ENCODE results near the gene IGFN1. TPM values are rescaled to one million over a fixed set of nuclear protein-coding genes. Genes with fewer than 3 reads are reported as not detected.

The IGFN1 gene
- total and polyA plus RNA-seq, 2 experiments from 2014 or later, result 0.37 to 3.1 TPM

GRCh38 chr1:201142011-201142848 is 48.4 kb upstream of the IGFN1 start:
- no peak for TF ChIP-seq EZH2 (IDR thresholded peaks at IDR 0.05; ENCODE audit: borderline replicate concordance)
- TF ChIP-seq EZH2phosphoT487 (IDR thresholded peaks at IDR 0.05; ENCODE audit: low read depth, severe bottlenecking, unreplicated experiment), result no peak
- no peak for TF ChIP-seq CTCF (IDR thresholded peaks at IDR 0.05; ENCODE audit: poor library complexity)
- Histone ChIP-seq H3K9me3 (ENCODE audit: low read depth) (no peaks in the 10 kb centered on the region), H3K4me1 (ENCODE audit: insufficient read depth) (peaks cover 12% of the 10 kb centered on the region), H3K9me2 (replicated peaks; ENCODE audit: insufficient read depth) (no peaks in the 10 kb centered on the region), H3K79me2 (no peaks in the 10 kb centered on the region), H3K27ac (no peak overlapping the region), H3K36me3 (replicated peaks; ENCODE audit: insufficient read depth, low read depth) (no peaks in the 10 kb centered on the region), H2AFZ (no peak overlapping the region), H4K20me1 (ENCODE audit: insufficient read depth, poor library complexity, severe bottlenecking) (no peaks in the 10 kb centered on the region), H3K27me3 (no peaks in the 10 kb centered on the region), H3K4me2 (no peak overlapping the region), H3K4me3 (no peak overlapping the region)
- no peak for DNase-seq (ENCODE audit: low spot score)
- 91% methylated on average over 16 of the region's 16 CpGs for WGBS (ENCODE audit: low lambda C conversion rate, missing lambda C conversion rate)

- no peaks in the 10 kb centered on the region for H3K9me3 ChIP-seq (ENCODE audit: low read depth)
- TF ChIP-seq CTCF (IDR thresholded peaks at IDR 0.05; ENCODE audit: poor library complexity) (no peak), EZH2phosphoT487 (IDR thresholded peaks at IDR 0.05; ENCODE audit: low read depth, severe bottlenecking, unreplicated experiment) (no peak), EZH2 (IDR thresholded peaks at IDR 0.05; ENCODE audit: borderline replicate concordance) (no peak)
- no peaks in the 10 kb centered on the region for H3K79me2 ChIP-seq
- H3K36me3 ChIP-seq (replicated peaks; ENCODE audit: insufficient read depth, low read depth), result no peaks in the 10 kb centered on the region
- WGBS (ENCODE audit: low lambda C conversion rate, missing lambda C conversion rate), result 90% methylated on average over 16 of the region's 16 CpGs
- H3K4me3 ChIP-seq, result no peak overlapping the region
- DNase-seq (ENCODE audit: low spot score), result no peak
- H4K20me1 ChIP-seq (ENCODE audit: insufficient read depth, poor library complexity, severe bottlenecking), result peaks cover 4% of the 10 kb centered on the region
- H3K27ac ChIP-seq, result no peak overlapping the region
- H3K27me3 ChIP-seq, result no peaks in the 10 kb centered on the region
- H2AFZ ChIP-seq, result no peak overlapping the region
- H3K4me1 ChIP-seq (ENCODE audit: insufficient read depth), result peaks cover 8% of the 10 kb centered on the region
- no peak overlapping the region for H3K4me2 ChIP-seq
- H3K9me2 ChIP-seq (replicated peaks; ENCODE audit: insufficient read depth), result no peaks in the 10 kb centered on the region
Measured at GRCh38 chr1:201142849-201143725, 47.5 kb upstream of the IGFN1 start.

- no peak overlapping the region for H3K4me2 ChIP-seq
- H2AFZ ChIP-seq, result no peak overlapping the region
- 94% methylated on average over 18 of the region's 18 CpGs for WGBS (ENCODE audit: low lambda C conversion rate, missing lambda C conversion rate)
- H3K79me2 ChIP-seq, result peaks cover 3% of the 10 kb centered on the region
- H3K36me3 ChIP-seq (replicated peaks; ENCODE audit: insufficient read depth, low read depth), result no peaks in the 10 kb centered on the region
- no peaks in the 10 kb centered on the region for H3K9me2 ChIP-seq (replicated peaks; ENCODE audit: insufficient read depth)
- no peaks in the 10 kb centered on the region for H3K9me3 ChIP-seq (ENCODE audit: low read depth)
- H4K20me1 ChIP-seq (ENCODE audit: insufficient read depth, poor library complexity, severe bottlenecking), result peaks cover 4% of the 10 kb centered on the region
- no peaks in the 10 kb centered on the region for H3K27me3 ChIP-seq
- TF ChIP-seq EZH2 (IDR thresholded peaks at IDR 0.05; ENCODE audit: borderline replicate concordance) (no peak), CTCF (IDR thresholded peaks at IDR 0.05; ENCODE audit: poor library complexity) (no peak), EZH2phosphoT487 (IDR thresholded peaks at IDR 0.05; ENCODE audit: low read depth, severe bottlenecking, unreplicated experiment) (no peak)
- no peak overlapping the region for H3K4me3 ChIP-seq
- H3K4me1 ChIP-seq (ENCODE audit: insufficient read depth), result peaks cover 7% of the 10 kb centered on the region
- no peak overlapping the region for H3K27ac ChIP-seq
- DNase-seq (ENCODE audit: low spot score), result no peak
Measured at GRCh38 chr1:201143726-201144635, 46.6 kb upstream of the IGFN1 start.
